HCT116 (cell line): Measurements from ENCODE around the gene ITGA2B. TPM values are rescaled to one million over a fixed set of nuclear protein-coding genes. Genes with fewer than 3 reads are reported as not detected.

Source experiments
- ATAC-seq: fragments of 200-7000 bp; cut with Tn5 transposase; 2 replicates; pipeline ENCODE4 v1.9.1; 2020; ENCODE audit warnings: mild to moderate bottlenecking, moderate library complexity
- BruUV-seq: library from RNA; stranded (reverse); fragments of 400-500 nt; replicated peaks from 2 replicates; lab custom pipeline; 2021; lab: Mats Ljungman, UMichigan
- CTCF ChIA-PET: fragments of 300-600 bp; sonication (Branson Sonifier 250); formaldehyde crosslinking; loops from one replicate; lab custom pipeline; 2021; ENCODE audit warnings: antibody characterized with exemption; lab: Charles Lee
- POLR2A ChIA-PET: fragments of 300-600, 350-600 bp; sonication (Branson Sonifier 250); formaldehyde crosslinking; loops from one replicate; lab custom pipeline; 2021; ENCODE audit warnings: antibody characterized with exemption; lab: Charles Lee
- RAD21 ChIA-PET, 2 experiments: fragments of 300-600 bp; sonication (Branson Sonifier 250); formaldehyde crosslinking; loops; one replicate each; lab custom pipeline; 2023; ENCODE audit warnings: low total read pairs in 2 of 2; ENCODE audit not compliant: uncharacterized antibody in 2 of 2, unreplicated experiment in 2 of 2, low non-redundant PET in 1 of 2; lab: Charles Lee
- DNase-seq: peaks from one replicate; pipeline ENCODE4 v3.0.0-alpha.2; 2010; ENCODE audit warnings: low read depth, low spot score
- H2AFZ ChIP-seq: fragments of 200-600 bp; shearing (Covaris generic), sonication (generic); 2 replicates; pipeline ENCODE4 v1.6.1; 2017; ENCODE audit warnings: low read depth, mixed run types, mixed read lengths, antibody characterized with exemption, low read length; ENCODE audit not compliant: poor library complexity, severe bottlenecking
- H3K27ac ChIP-seq: 2 replicates; pipeline ENCODE4 v1.5.1; 2012; ENCODE audit warnings: low read depth, low read length
- H3K27me3 ChIP-seq: fragments of 200-600 bp; sonication (generic); 2 replicates; pipeline ENCODE4 v1.6.1; 2016; ENCODE audit warnings: mixed run types, low read length, mixed read lengths; ENCODE audit not compliant: insufficient read depth
- H3K36me3 ChIP-seq, 2 experiments: fragments of 200-500 bp in 1 of 2; fragments of 200-600 bp in 1 of 2; sonication (Bioruptor generic) in 1 of 2; sonication (generic) in 1 of 2; 2 replicates each; pipeline versions ENCODE4 v1.5.1 to v1.6.1; 2014 to 2016; ENCODE audit warnings: low read length in 2 of 2, inconsistent platforms in 1 of 2, mixed read lengths in 1 of 2, mixed run types in 1 of 2; ENCODE audit not compliant: insufficient read depth in 2 of 2, control insufficient read depth in 1 of 2
- H3K4me1 ChIP-seq, 2 experiments: fragments of 200-600 bp in 1 of 2; sonication (generic) in 1 of 2; 2 replicates each; pipeline versions ENCODE4 v1.5.1 to v1.6.1; 2012 to 2017; ENCODE audit warnings: low read length in 2 of 2, inconsistent platforms in 1 of 2, mild to moderate bottlenecking in 1 of 2, mixed read lengths in 1 of 2, mixed run types in 1 of 2, moderate library complexity in 1 of 2; ENCODE audit not compliant: insufficient read depth in 2 of 2, control insufficient read depth in 1 of 2
- H3K4me2 ChIP-seq: fragments of 200-600 bp; sonication (generic); 2 replicates; pipeline ENCODE4 v1.6.1; 2017; ENCODE audit warnings: mixed run types, low read length, mixed read lengths
- H3K4me3 ChIP-seq, 2 experiments: fragments of 200-600 bp in 1 of 2; sonication (generic) in 1 of 2; replicated peaks in 1 of 2; 2 replicates each; pipeline ENCODE4 v1.5.1; 2011 to 2016; ENCODE audit warnings: low read length in 2 of 2, control low read depth in 1 of 2, low read depth in 1 of 2, mild to moderate bottlenecking in 1 of 2, mixed read lengths in 1 of 2, mixed run types in 1 of 2
- H3K79me2 ChIP-seq: fragments of 200-600 bp; sonication (generic); 2 replicates; pipeline ENCODE4 v1.6.1; 2017; ENCODE audit warnings: mild to moderate bottlenecking, mixed run types, low read length, moderate library complexity, mixed read lengths; ENCODE audit not compliant: insufficient read depth
- H3K9ac ChIP-seq: fragments of 200-600 bp; sonication (generic); 2 replicates; pipeline ENCODE4 v1.6.1; 2016; ENCODE audit warnings: low read length, mixed read lengths
- H3K9me2 ChIP-seq: fragments of 200-600 bp; sonication (generic), shearing (Covaris generic); 2 replicates; pipeline ENCODE4 v1.6.1; 2017; ENCODE audit warnings: mixed run types, mild to moderate bottlenecking, moderate library complexity; ENCODE audit not compliant: insufficient read depth
- H3K9me3 ChIP-seq, 2 experiments: fragments of 200-500 bp in 1 of 2; fragments of 200-600 bp in 1 of 2; sonication (Bioruptor generic) in 1 of 2; sonication (generic) in 1 of 2; 2 replicates each; pipeline ENCODE4 v1.6.1; 2014 to 2017; ENCODE audit warnings: low read length in 2 of 2, mixed read lengths in 2 of 2, inconsistent platforms in 1 of 2, low read depth in 1 of 2, mild to moderate bottlenecking in 1 of 2, mixed run types in 1 of 2, moderate library complexity in 1 of 2; ENCODE audit not compliant: control insufficient read depth in 1 of 2, insufficient read depth in 1 of 2
- H4K20me1 ChIP-seq: fragments of 200-600 bp; sonication (generic), shearing (Covaris generic); 2 replicates; pipeline ENCODE4 v1.6.1; 2017; ENCODE audit warnings: mixed run types, mild to moderate bottlenecking, moderate library complexity; ENCODE audit not compliant: insufficient read depth
- CEBPB ChIP-seq: IDR thresholded peaks from 2 replicates; pipeline ENCODE4 v1.6.1; 2012; ENCODE audit warnings: low read depth
- EGR1 ChIP-seq: IDR thresholded peaks from 2 replicates; pipeline ENCODE4 v1.6.1; 2012; ENCODE audit warnings: low read depth
- ELF1 ChIP-seq: IDR thresholded peaks from 2 replicates; pipeline ENCODE4 v1.6.1; 2012; ENCODE audit warnings: low read depth, borderline replicate concordance
- EZH2 ChIP-seq: fragments of 200-600 bp; sonication (generic); IDR thresholded peaks from 2 replicates; pipeline ENCODE4 v1.6.1; 2017; ENCODE audit warnings: antibody characterized with exemption, mixed run types
- EZH2phosphoT487 ChIP-seq: fragments of 200-600 bp; IDR thresholded peaks from 2 replicates; pipeline ENCODE4 v1.6.1; 2018; ENCODE audit warnings: antibody characterized with exemption, borderline replicate concordance
- FOSL1 ChIP-seq: IDR thresholded peaks from 2 replicates; pipeline ENCODE4 v1.6.1; 2012; ENCODE audit warnings: low read depth
- POLR2A ChIP-seq: IDR thresholded peaks from 2 replicates; pipeline ENCODE4 v1.7.0; 2011; ENCODE audit warnings: borderline replicate concordance; ENCODE audit not compliant: insufficient read depth, insufficient read length; ENCODE audit errors: extremely low read depth
- POLR2AphosphoS5 ChIP-seq: IDR thresholded peaks from 2 replicates; pipeline ENCODE4 v1.6.1; 2011; ENCODE audit warnings: mild to moderate bottlenecking, low read depth, low read length, moderate library complexity
- RAD21 ChIP-seq: IDR thresholded peaks from 2 replicates; pipeline ENCODE4 v1.6.1; 2012; ENCODE audit warnings: low read depth, mild to moderate bottlenecking
- SIN3A ChIP-seq: IDR thresholded peaks from 2 replicates; pipeline ENCODE4 v1.6.1; 2012; ENCODE audit warnings: low read depth
- SRF ChIP-seq: IDR thresholded peaks from 2 replicates; pipeline ENCODE4 v1.6.1; 2012; ENCODE audit warnings: low read depth
- TCF7L2 ChIP-seq: IDR thresholded peaks from 2 replicates; pipeline ENCODE4 v1.7.0; 2011; ENCODE audit warnings: borderline replicate concordance, inconsistent platforms; ENCODE audit not compliant: insufficient read depth, insufficient read length; ENCODE audit errors: extremely low read depth
- YY1 ChIP-seq: IDR thresholded peaks from 2 replicates; pipeline ENCODE4 v1.6.1; 2011; ENCODE audit warnings: low read length, low read depth, moderate library complexity, mild to moderate bottlenecking; ENCODE audit not compliant: insufficient replicate concordance; ENCODE audit errors: extremely low read depth
- ZFX ChIP-seq: fragments of 450-650 bp; IDR thresholded peaks from 2 replicates; pipeline ENCODE4 v1.6.1; 2017
- ZNF274 ChIP-seq: fragments of 200-500 bp; sonication (Bioruptor generic); IDR thresholded peaks from 2 replicates; pipeline ENCODE4 v1.6.1; 2014; ENCODE audit warnings: mild to moderate bottlenecking, low read depth, low read length, inconsistent platforms
- intact Hi-C: fragments of 100-400 bp; cut with micrococcal nuclease; formaldehyde crosslinking; loops from 2 replicates; pipeline ENCODE4 v1.10.0; 2022
- total RNA-seq: library from RNA; stranded (reverse); gene quantifications from one replicate; pipeline ENCODE4 v1.2.1, GENCODE V29; 2021; ENCODE audit not compliant: unreplicated experiment
- TF ChIP-seq, protein P1 (sequence below): IDR thresholded peaks from 2 replicates; pipeline ENCODE4 v1.6.1; 2012
- TF ChIP-seq, protein P2 (sequence below), 3 experiments: fragments of 200-600 bp in 1 of 3; sonication (generic) in 1 of 3; IDR thresholded peaks in 2 of 3; conservative IDR thresholded peaks in 1 of 3; 2 replicates each; pipeline ENCODE4 v1.5.1; 2012 to 2017; ENCODE audit warnings: low read depth in 2 of 3, low read length in 2 of 3, antibody characterized with exemption in 1 of 3, borderline replicate concordance in 1 of 3, control low read depth in 1 of 3, mild to moderate bottlenecking in 1 of 3, mixed read lengths in 1 of 3, mixed run types in 1 of 3, moderate library complexity in 1 of 3; ENCODE audit not compliant: insufficient read depth in 1 of 3
- TF ChIP-seq, protein P3 (sequence below): IDR thresholded peaks from 2 replicates; pipeline ENCODE4 v1.6.1; 2012
- TF ChIP-seq, protein P4 (sequence below): IDR thresholded peaks from 2 replicates; pipeline ENCODE4 v1.6.1; 2011; ENCODE audit warnings: mild to moderate bottlenecking, low read length, moderate library complexity; ENCODE audit not compliant: insufficient replicate concordance; ENCODE audit errors: extremely low read depth

The ITGA2B gene
- total RNA-seq, 1 experiment from 2014 or later = 7.6 TPM

DNA sequence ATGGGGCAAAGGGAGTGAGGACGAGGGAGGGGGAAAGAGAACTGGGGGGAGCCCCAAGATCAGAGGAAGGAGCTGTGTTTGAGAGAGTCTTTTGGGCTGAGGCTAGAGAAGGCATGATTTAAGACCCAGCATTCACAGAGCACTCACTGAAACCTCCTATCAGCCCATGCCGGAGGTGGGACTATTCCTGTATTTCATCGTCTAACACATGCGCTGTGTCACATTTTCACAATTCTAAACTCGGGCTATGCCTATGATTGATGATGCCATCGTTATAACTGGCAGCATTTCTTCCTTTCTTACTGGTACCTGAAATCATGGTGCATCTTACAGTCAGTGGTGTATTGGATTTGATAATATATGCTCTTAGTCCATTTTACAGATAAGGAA, 29.3 kb downstream of the ITGA2B start:
- H3K27me3 ChIP-seq = no peaks in the 10 kb centered on the region
- no peak overlapping the region for H3K4me2 ChIP-seq
- peaks cover 7 to 27% of the 10 kb centered on the region in 2 experiments; a peak in 3 of 4 replicates for H3K4me1 ChIP-seq
- H3K9me2 ChIP-seq = no peaks in the 10 kb centered on the region
- RAD21 ChIA-PET = no interaction called here
- CTCF ChIA-PET = interaction anchor here (0.9 to 1.5 kb wide), 2 partner anchors 9 to 16 kb away, joined by 3 read pairs; no protein-coding TSS in a partner anchor
- no peak overlapping the region for H3K4me3 ChIP-seq
- TF ChIP-seq EZH2 (no peak), EZH2phosphoT487 (no peak), EGR1 (no peak), ELF1 (no peak), POLR2AphosphoS5 (no peak), SIN3A (no peak), SRF (no peak), FOSL1 (no peak), TCF7L2 (no peak), YY1 (no peak), ZNF274 (no peak), CEBPB (no peak), RAD21 (no peak), ZFX (no peak), POLR2A (no peak)
- TF ChIP-seq, protein P1, sequence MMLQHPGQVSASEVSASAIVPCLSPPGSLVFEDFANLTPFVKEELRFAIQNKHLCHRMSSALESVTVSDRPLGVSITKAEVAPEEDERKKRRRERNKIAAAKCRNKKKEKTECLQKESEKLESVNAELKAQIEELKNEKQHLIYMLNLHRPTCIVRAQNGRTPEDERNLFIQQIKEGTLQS = no peak
- TF ChIP-seq, protein P2, sequence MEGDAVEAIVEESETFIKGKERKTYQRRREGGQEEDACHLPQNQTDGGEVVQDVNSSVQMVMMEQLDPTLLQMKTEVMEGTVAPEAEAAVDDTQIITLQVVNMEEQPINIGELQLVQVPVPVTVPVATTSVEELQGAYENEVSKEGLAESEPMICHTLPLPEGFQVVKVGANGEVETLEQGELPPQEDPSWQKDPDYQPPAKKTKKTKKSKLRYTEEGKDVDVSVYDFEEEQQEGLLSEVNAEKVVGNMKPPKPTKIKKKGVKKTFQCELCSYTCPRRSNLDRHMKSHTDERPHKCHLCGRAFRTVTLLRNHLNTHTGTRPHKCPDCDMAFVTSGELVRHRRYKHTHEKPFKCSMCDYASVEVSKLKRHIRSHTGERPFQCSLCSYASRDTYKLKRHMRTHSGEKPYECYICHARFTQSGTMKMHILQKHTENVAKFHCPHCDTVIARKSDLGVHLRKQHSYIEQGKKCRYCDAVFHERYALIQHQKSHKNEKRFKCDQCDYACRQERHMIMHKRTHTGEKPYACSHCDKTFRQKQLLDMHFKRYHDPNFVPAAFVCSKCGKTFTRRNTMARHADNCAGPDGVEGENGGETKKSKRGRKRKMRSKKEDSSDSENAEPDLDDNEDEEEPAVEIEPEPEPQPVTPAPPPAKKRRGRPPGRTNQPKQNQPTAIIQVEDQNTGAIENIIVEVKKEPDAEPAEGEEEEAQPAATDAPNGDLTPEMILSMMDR (IDR thresholded peaks at IDR 0.05 in 2 of 3, conservative IDR thresholded peaks at IDR 0.05 in 1 of 3; ENCODE audit: borderline replicate concordance in 1 of 3, insufficient read depth in 1 of 3, low read depth in 2 of 3, low read length in 2 of 3) = no peak
- TF ChIP-seq, protein P3, sequence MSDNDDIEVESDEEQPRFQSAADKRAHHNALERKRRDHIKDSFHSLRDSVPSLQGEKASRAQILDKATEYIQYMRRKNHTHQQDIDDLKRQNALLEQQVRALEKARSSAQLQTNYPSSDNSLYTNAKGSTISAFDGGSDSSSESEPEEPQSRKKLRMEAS = no peak
- TF ChIP-seq, protein P4, sequence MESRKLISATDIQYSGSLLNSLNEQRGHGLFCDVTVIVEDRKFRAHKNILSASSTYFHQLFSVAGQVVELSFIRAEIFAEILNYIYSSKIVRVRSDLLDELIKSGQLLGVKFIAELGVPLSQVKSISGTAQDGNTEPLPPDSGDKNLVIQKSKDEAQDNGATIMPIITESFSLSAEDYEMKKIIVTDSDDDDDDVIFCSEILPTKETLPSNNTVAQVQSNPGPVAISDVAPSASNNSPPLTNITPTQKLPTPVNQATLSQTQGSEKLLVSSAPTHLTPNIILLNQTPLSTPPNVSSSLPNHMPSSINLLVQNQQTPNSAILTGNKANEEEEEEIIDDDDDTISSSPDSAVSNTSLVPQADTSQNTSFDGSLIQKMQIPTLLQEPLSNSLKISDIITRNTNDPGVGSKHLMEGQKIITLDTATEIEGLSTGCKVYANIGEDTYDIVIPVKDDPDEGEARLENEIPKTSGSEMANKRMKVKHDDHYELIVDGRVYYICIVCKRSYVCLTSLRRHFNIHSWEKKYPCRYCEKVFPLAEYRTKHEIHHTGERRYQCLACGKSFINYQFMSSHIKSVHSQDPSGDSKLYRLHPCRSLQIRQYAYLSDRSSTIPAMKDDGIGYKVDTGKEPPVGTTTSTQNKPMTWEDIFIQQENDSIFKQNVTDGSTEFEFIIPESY = no peak
- H4K20me1 ChIP-seq = no peaks in the 10 kb centered on the region
- no peaks in the 10 kb centered on the region for H3K36me3 ChIP-seq
- POLR2A ChIA-PET = no interaction called here
- DNase-seq (no peak), ATAC-seq (no peak)
- no peak overlapping the region for H3K27ac ChIP-seq
- no peak overlapping the region for H3K9ac ChIP-seq
- no peaks in the 10 kb centered on the region for H3K79me2 ChIP-seq
- no peak overlapping the region for H2AFZ ChIP-seq
- BruUV-seq = no TSS peak
- H3K9me3 ChIP-seq = no peaks in the 10 kb centered on the region
- intact Hi-C loops = loop anchor here (10.0 kb wide), 1 partner anchor 455 kb away; the partner anchor contains the start of gene MPP2
